GM12878 (cell line): Measurements from ENCODE around the gene ANGEL2.

Experiments used
- EZH2 ChIP-seq: IDR thresholded peaks from 2 replicates; pipeline ENCODE4 v1.6.1; 2012; ENCODE audit warnings: low read depth, mild to moderate bottlenecking, control low read depth, inconsistent platforms, low read length, borderline replicate concordance; ENCODE audit not compliant: control insufficient read depth
- HDGF ChIP-seq: fragments of 450-650 bp; IDR thresholded peaks from 2 replicates; pipeline ENCODE4 v1.6.1; 2016; ENCODE audit warnings: antibody characterized with exemption
- NFIC ChIP-seq: IDR thresholded peaks from 2 replicates; pipeline ENCODE4 v1.6.1; 2012; ENCODE audit warnings: low read depth, mild to moderate bottlenecking, inconsistent platforms, low read length, moderate library complexity
- TCF12 ChIP-seq: IDR thresholded peaks from 2 replicates; pipeline ENCODE4 v1.6.1; 2011; ENCODE audit warnings: low read depth, mild to moderate bottlenecking, low read length
- ZNF622 ChIP-seq: fragments of 450-650 bp; IDR thresholded peaks from 2 replicates; pipeline ENCODE4 v1.6.1; 2017; ENCODE audit warnings: mild to moderate bottlenecking, inconsistent platforms
- TF ChIP-seq, protein P1 (sequence below), 3 experiments: IDR thresholded peaks in 2 of 3; conservative IDR thresholded peaks in 1 of 3; 2 replicates each; pipeline ENCODE4 v1.5.1; 2011; ENCODE audit warnings: low read depth in 3 of 3, low read length in 3 of 3, mild to moderate bottlenecking in 3 of 3, control low read depth in 2 of 3, moderate library complexity in 2 of 3, inconsistent platforms in 1 of 3, mixed read lengths in 1 of 3; ENCODE audit not compliant: control insufficient read depth in 2 of 3, insufficient read depth in 1 of 3; ENCODE audit errors: extremely low read depth in 1 of 3

GRCh38 chr1:213057264-213058059 is 41.8 kb upstream of the ANGEL2 start:
- TF ChIP-seq NFIC (no peak), TCF12 (no peak), ZNF622 (no peak), HDGF (no peak), EZH2 (no peak)
- TF ChIP-seq, protein P1, sequence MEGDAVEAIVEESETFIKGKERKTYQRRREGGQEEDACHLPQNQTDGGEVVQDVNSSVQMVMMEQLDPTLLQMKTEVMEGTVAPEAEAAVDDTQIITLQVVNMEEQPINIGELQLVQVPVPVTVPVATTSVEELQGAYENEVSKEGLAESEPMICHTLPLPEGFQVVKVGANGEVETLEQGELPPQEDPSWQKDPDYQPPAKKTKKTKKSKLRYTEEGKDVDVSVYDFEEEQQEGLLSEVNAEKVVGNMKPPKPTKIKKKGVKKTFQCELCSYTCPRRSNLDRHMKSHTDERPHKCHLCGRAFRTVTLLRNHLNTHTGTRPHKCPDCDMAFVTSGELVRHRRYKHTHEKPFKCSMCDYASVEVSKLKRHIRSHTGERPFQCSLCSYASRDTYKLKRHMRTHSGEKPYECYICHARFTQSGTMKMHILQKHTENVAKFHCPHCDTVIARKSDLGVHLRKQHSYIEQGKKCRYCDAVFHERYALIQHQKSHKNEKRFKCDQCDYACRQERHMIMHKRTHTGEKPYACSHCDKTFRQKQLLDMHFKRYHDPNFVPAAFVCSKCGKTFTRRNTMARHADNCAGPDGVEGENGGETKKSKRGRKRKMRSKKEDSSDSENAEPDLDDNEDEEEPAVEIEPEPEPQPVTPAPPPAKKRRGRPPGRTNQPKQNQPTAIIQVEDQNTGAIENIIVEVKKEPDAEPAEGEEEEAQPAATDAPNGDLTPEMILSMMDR (IDR thresholded peaks at IDR 0.05 in 2 of 3, conservative IDR thresholded peaks at IDR 0.05 in 1 of 3; ENCODE audit: control insufficient read depth in 2 of 3, extremely low read depth in 1 of 3, insufficient read depth in 1 of 3, low read depth in 3 of 3, low read length in 3 of 3) = no peak
